ENCODE measurements around the gene HMGB1. TPM values are rescaled to one million over a fixed set of nuclear protein-coding genes. Genes with fewer than 3 reads are reported as not detected.

Gene HMGB1
- polyA plus RNA-seq, 3 donors from 2014 or later: 629 to 859 (median 662) TPM

GRCh38 chr13:30435911-30436451 is 29.8 kb downstream of the HMGB1 start:
- Mint-ChIP-seq H3K4me3 (no peak overlapping the region), H3K9me3 (no peaks in the 10 kb centered on the region), H3K4me1 (peaks cover 0 to 1% of the 10 kb centered on the region in 2 donors), H3K36me3 (no peaks in the 10 kb centered on the region), H3K27ac (no peak overlapping the region), H3K27me3 (ENCODE audit: low read depth in 3 of 3) (peaks cover 0 to 4% (median 0%) of the 10 kb centered on the region in 3 donors)
- no peak for DNase-seq

GRCh38 chr13:30431269-30431940 is 34.3 kb downstream of the HMGB1 start:
- Mint-ChIP-seq H3K27ac (no peak overlapping the region), H3K4me3 (no peak overlapping the region), H3K36me3 (no peaks in the 10 kb centered on the region), H3K4me1 (no peaks in the 10 kb centered on the region), H3K27me3 (ENCODE audit: low read depth in 3 of 3) (peaks cover 0 to 4% (median 0%) of the 10 kb centered on the region in 3 donors), H3K9me3 (no peaks in the 10 kb centered on the region)
- DNase-seq: no peak

GRCh38 chr13:30429721-30430694 is 35.7 kb downstream of the HMGB1 start:
- DNase-seq: no peak
- Mint-ChIP-seq H3K4me3 (no peak overlapping the region), H3K27me3 (ENCODE audit: low read depth in 3 of 3) (peaks cover 0 to 4% (median 0%) of the 10 kb centered on the region in 3 donors), H3K4me1 (no peaks in the 10 kb centered on the region), H3K9me3 (no peaks in the 10 kb centered on the region), H3K36me3 (no peaks in the 10 kb centered on the region), H3K27ac (no peak overlapping the region)

GRCh38 chr13:30429235-30429634 is 36.5 kb downstream of the HMGB1 start:
- H3K27me3 Mint-ChIP-seq (ENCODE audit: low read depth in 3 of 3): no peaks in the 10 kb centered on the region
- no peaks in the 10 kb centered on the region for H3K9me3 Mint-ChIP-seq
- DNase-seq: no peak
- no peak overlapping the region for H3K27ac Mint-ChIP-seq
- H3K4me1 Mint-ChIP-seq: no peaks in the 10 kb centered on the region
- H3K36me3 Mint-ChIP-seq: no peaks in the 10 kb centered on the region
- no peak overlapping the region for H3K4me3 Mint-ChIP-seq

GRCh38 chr13:30423891-30424290 is 41.8 kb downstream of the HMGB1 start:
- no peak overlapping the region for H3K27ac Mint-ChIP-seq
- H3K4me1 Mint-ChIP-seq: peaks cover 10 to 16% of the 10 kb centered on the region in 2 donors
- no peaks in the 10 kb centered on the region for H3K36me3 Mint-ChIP-seq

GRCh38 chr13:30422054-30422839 is 43.5 kb downstream of the HMGB1 start, which contains the start of gene UBE2L5:
Gene UBE2L5 (plus strand): TSS chr13:30422493. CDS start chr13:30427991, 5,498 bp downstream.
- Mint-ChIP-seq H3K27me3 (ENCODE audit: low read depth in 3 of 3) (peaks cover 1 to 2% (median 2%) of the 10 kb centered on the region in 3 donors), H3K4me3 (peak within 1 kb of the TSS; percentile 85 to 91 (median 88)), H3K4me1 (peaks cover 10 to 16% of the 10 kb centered on the region in 2 donors), H3K27ac (peak within 1 kb of the TSS in 5 of 6 donors; percentile 59 to 80 (median 64)), H3K9me3 (no peaks in the 10 kb centered on the region), H3K36me3 (no peaks in the 10 kb centered on the region)
- DNase-seq: peak; percentile 64 to 74 (median 65)

More at GRCh38 chr13:30423891-30424290, 41.8 kb downstream of the HMGB1 start:
- H3K9me3 Mint-ChIP-seq: no peaks in the 10 kb centered on the region
- DNase-seq: no peak
- H3K27me3 Mint-ChIP-seq (ENCODE audit: low read depth in 3 of 3): peaks cover 1 to 2% (median 2%) of the 10 kb centered on the region in 3 donors
- no peak overlapping the region for H3K4me3 Mint-ChIP-seq

- H3K4me1 Mint-ChIP-seq: peaks cover 10 to 16% of the 10 kb centered on the region in 2 donors
- H3K36me3 Mint-ChIP-seq: no peaks in the 10 kb centered on the region
- peaks cover 1 to 2% (median 2%) of the 10 kb centered on the region in 3 donors for H3K27me3 Mint-ChIP-seq (ENCODE audit: low read depth in 3 of 3)
- peak; percentile 14 to 24 (median 24) for DNase-seq
- no peaks in the 10 kb centered on the region for H3K9me3 Mint-ChIP-seq
- peak overlapping the region in 4 of 6 donors; percentile 7 to 79 (median 54) for H3K27ac Mint-ChIP-seq
- H3K4me3 Mint-ChIP-seq: peak overlapping the region; percentile 75 to 85 (median 82)
These were observed 44.4 kb downstream of the HMGB1 start for GRCh38 chr13:30421093-30422053.

GRCh38 chr13:30418717-30419459 is 46.8 kb downstream of the HMGB1 start:
- peaks cover 10 to 16% of the 10 kb centered on the region in 2 donors for H3K4me1 Mint-ChIP-seq
- no peaks in the 10 kb centered on the region for H3K9me3 Mint-ChIP-seq
- no peaks in the 10 kb centered on the region for H3K36me3 Mint-ChIP-seq
- H3K27ac Mint-ChIP-seq: no peak overlapping the region
- peaks cover 1 to 2% (median 2%) of the 10 kb centered on the region in 3 donors for H3K27me3 Mint-ChIP-seq (ENCODE audit: low read depth in 3 of 3)
- DNase-seq: no peak
- H3K4me3 Mint-ChIP-seq: no peak overlapping the region

- Mint-ChIP-seq H3K4me1 (peaks cover 10 to 16% of the 10 kb centered on the region in 2 donors), H3K4me3 (no peak overlapping the region), H3K27me3 (ENCODE audit: low read depth in 3 of 3) (peaks cover 1 to 2% (median 2%) of the 10 kb centered on the region in 3 donors), H3K27ac (no peak overlapping the region), H3K9me3 (no peaks in the 10 kb centered on the region), H3K36me3 (no peaks in the 10 kb centered on the region)
- DNase-seq: no peak
These were observed 47.5 kb downstream of the HMGB1 start for GRCh38 chr13:30418075-30418716.

- no peak for DNase-seq
- Mint-ChIP-seq H3K4me1 (peaks cover 5 to 7% of the 10 kb centered on the region in 2 donors), H3K4me3 (no peak overlapping the region), H3K27ac (no peak overlapping the region), H3K9me3 (no peaks in the 10 kb centered on the region), H3K27me3 (ENCODE audit: low read depth in 3 of 3) (peaks cover 1 to 2% (median 2%) of the 10 kb centered on the region in 3 donors), H3K36me3 (no peaks in the 10 kb centered on the region)
These were observed 49.3 kb downstream of the HMGB1 start for GRCh38 chr13:30416471-30416870.

- peaks cover 0 to 1% (median 0%) of the 10 kb centered on the region in 3 donors for H3K27me3 Mint-ChIP-seq (ENCODE audit: low read depth in 3 of 3)
- H3K4me3 Mint-ChIP-seq: no peak overlapping the region
- H3K27ac Mint-ChIP-seq: no peak overlapping the region
- no peaks in the 10 kb centered on the region for H3K9me3 Mint-ChIP-seq
- no peak for DNase-seq
- no peaks in the 10 kb centered on the region for H3K4me1 Mint-ChIP-seq
- no peaks in the 10 kb centered on the region for H3K36me3 Mint-ChIP-seq
These were observed 50.2 kb downstream of the HMGB1 start for GRCh38 chr13:30415430-30416030.
